HG03457 (cell line): ENCODE data around the gene BCAN.
"Not testable (repeated sequence)": the region's sequence is repeated elsewhere in the genome, so short reads cannot be mapped to it uniquely, and the experiment has no call there.

Experiments
- ATAC-seq: cut with Tn5 transposase; IDR thresholded peaks from one replicate; pipeline ENCODE4 v1.9.1; 2021; ENCODE audit warnings: moderate number of reproducible peaks; ENCODE audit not compliant: unreplicated experiment

BCAN gene

GRCh38 chr1:156616463-156616862 lies 25.5 kb upstream of the BCAN start:
- no peak for ATAC-seq

DNA sequence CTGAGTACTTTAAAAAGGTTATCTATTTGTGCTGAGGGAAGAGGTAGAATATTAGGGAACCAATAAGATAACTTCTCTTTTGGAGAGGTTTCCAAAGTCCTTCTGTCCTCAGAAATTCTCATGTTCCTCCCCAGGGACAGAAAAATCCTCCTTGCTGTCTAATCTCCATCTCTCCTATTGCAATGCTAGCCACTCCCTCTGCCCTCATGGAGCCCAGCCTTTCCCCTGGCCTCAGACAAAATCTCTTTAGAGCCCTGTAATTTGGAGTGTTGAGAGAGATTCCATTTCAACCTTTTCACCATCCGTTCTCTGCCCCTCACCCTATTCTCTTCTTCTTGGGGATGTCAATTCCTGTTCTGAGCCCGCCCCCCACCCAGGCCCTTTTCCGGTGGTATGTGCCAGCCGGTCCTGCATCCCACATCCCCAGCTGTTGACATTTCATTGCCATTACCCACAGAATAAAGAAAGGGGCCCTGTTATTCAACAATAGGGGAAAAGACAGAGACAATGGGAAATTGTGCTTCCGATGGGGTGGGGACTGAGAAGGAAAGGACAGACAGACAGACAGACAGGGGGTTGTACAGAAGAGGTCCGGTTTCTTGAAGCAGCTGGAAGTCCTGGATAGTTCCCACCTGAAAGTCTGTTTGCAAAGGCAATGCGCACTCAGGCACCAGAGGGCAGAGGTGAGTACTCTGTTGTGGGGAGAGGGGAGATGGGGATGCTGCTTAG lies 22.9 kb upstream of the BCAN start, which contains the start of gene HAPLN2:
Gene HAPLN2, plus strand, starts transcription at position 563 of the 729 bp plus-strand sequence. CDS start 4,076 bp downstream, outside the sequence.
- no peak for ATAC-seq

- ATAC-seq, result no peak
Observed at GRCh38 chr1:156619582-156619955, 22.3 kb upstream of the BCAN start.

- ATAC-seq, result no peak
Observed at GRCh38 chr1:156622581-156623297, 19.2 kb upstream of the BCAN start.

DNA sequence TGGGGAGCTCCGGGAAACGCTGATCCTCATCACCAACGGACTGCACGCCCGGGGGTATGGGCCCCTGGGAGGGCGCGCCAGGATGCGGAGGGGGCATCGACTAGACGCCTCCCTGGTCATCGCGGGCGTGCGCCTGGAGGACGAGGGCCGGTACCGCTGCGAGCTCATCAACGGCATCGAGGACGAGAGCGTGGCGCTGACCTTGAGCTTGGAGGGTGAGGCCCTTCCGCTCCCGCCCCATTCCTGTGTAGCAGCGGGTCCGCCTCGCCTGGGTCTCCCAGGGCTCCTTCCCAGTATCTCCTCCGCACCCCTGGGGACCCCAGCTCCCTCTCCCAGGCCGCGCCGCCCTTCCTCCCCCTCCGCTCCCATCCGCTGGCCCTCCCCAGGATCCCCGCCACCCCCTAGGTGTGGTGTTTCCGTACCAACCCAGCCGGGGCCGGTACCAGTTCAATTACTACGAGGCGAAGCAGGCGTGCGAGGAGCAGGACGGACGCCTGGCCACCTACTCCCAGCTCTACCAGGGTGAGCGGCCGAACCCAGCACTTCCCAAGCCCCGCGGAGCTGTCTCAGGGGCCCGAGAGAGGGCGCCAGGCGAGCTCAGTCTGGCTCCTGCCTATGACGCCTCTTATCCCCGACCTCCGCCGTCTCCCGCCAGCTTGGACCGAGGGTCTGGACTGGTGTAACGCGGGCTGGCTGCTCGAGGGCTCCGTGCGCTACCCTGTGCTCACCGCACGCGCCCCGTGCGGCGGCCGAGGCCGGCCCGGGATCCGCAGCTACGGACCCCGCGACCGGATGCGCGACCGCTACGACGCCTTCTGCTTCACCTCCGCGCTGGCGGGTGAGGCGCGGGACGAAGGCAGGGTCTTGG lies 17.7 kb upstream of the BCAN start:
- no peak for ATAC-seq

GRCh38 chr1:156624814-156625435 lies 17.0 kb upstream of the BCAN start:
- ATAC-seq, result no peak

DNA sequence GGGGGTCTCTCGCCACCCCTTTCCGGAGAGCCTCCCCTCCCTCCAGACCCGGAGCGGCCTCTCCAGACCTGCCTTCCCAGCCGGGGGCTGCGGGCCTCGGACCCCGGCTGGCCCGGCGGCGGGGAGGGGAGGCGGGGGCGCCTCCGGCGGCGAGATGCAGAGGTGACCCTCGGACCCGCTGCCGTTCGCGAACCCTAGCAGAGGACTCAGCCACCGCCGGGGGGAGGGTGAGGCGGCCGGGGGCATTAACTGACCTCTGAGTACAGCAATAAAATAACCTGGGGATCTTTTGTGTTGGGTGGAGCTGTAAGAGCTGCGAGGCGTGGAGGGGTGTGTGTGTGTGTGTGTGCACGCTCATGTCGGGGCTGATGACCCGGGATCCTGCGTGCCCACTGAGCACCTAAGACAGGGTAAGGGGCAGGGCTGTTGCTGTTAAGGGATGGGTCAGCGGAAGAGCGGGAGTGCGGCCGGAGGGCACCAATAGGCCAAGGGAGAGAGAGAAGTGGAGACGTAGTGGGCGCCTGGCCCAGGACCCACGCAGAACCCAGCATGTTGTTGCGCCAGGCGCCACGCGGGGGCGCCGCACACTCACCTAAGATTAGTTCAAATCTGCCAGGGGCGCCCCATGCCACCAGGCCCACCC lies 16.4 kb upstream of the BCAN start:
- ATAC-seq, result no peak

- ATAC-seq, result no peak
Observed at GRCh38 chr1:156626079-156626438, 15.9 kb upstream of the BCAN start.

GRCh38 chr1:156627313-156627880 lies 14.5 kb upstream of the BCAN start:
- no peak for ATAC-seq

- no peak for ATAC-seq
Observed at GRCh38 chr1:156629823-156630449, 12.0 kb upstream of the BCAN start.

GRCh38 chr1:156631152-156631551 lies 10.8 kb upstream of the BCAN start:
- not testable (repeated sequence) for ATAC-seq

GRCh38 chr1:156632355-156632754 lies 9.6 kb upstream of the BCAN start:
- no peak for ATAC-seq

GRCh38 chr1:156638189-156638985 lies 3.5 kb upstream of the BCAN start:
- ATAC-seq, result no peak

DNA sequence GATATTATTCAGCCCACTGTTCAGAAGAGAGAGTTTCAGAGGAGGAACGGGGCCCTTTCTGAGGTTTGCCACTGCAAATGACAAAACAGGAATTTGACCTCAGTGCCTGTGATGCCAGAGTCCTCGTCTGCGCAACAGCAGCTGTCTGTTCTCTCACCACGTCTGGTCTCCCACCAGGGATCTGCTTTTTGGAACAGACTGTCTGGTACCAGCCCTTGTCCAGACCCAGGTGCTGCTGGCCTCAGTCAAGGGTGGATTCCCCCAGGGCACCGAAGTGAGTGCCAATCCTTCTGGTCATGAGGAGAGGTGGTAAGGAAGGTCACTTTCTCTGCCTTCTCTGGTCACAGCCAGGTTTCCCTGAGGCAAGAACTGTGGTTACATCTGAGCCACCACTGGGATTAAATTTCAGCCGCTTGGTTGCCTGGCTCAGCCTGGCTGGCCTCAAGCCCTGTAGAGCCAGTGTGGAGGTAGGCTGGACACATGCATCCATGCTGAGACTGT lies 2.3 kb upstream of the BCAN start:
- no peak for ATAC-seq

GRCh38 chr1:156640842-156641706 lies 843 bp upstream of the BCAN start:
- ATAC-seq, result no peak

DNA sequence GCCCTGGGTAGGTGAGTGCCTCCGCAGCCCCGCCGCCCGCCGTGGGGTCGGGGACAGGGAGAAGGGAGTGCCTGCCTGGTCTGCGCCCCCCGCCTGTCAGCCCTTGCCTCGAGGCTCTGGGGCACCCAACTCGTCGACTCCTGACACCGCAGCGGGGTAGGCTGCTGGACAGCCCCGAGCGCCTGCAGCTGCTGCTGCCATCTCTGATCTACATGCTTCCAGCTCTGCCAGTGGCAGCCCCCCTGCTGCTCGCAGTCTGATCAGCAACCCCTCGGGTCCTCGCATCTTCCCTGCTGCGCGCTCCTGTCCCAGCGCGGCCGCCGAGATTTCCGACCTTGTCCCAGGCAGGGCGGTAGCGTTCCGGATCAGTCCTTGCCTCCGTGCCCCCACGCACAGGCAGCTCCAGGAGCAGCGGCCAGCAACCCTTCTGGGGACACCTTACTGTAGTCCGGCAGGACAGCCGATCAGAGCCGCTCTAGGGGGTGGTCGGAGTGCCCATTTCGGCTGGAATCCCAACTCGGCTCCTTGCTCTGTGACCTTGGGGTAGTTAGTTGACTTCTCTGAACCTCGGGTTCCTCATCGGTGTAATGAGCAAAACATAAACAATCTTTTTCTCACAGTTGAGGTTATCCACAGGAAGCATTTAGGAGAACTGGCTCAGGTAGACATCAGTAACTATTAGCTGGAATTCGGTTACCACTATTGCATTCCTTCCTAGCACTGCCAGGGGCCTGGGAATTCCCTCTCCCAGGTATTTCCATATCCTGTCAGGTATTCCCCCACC lies 540 bp downstream of the BCAN start:
- ATAC-seq, result no peak
